B cell (primary cell): ENCODE measurements around the gene IFIT1B.

ENCODE experiments used
- EZH2 ChIP-seq: IDR thresholded peaks from 2 replicates; pipeline ENCODE4 v1.6.1; 2012; ENCODE audit warnings: borderline replicate concordance, low read depth, mild to moderate bottlenecking, moderate library complexity, low read length; ENCODE audit not compliant: insufficient read depth, poor library complexity, severe bottlenecking
- TF ChIP-seq, protein P1 (sequence below): fragments of 200-600 bp; IDR thresholded peaks from one replicate; pipeline ENCODE4 v1.8.0; 2022; ENCODE audit warnings: antibody characterized with exemption, mild to moderate bottlenecking

- TF ChIP-seq, protein P1, sequence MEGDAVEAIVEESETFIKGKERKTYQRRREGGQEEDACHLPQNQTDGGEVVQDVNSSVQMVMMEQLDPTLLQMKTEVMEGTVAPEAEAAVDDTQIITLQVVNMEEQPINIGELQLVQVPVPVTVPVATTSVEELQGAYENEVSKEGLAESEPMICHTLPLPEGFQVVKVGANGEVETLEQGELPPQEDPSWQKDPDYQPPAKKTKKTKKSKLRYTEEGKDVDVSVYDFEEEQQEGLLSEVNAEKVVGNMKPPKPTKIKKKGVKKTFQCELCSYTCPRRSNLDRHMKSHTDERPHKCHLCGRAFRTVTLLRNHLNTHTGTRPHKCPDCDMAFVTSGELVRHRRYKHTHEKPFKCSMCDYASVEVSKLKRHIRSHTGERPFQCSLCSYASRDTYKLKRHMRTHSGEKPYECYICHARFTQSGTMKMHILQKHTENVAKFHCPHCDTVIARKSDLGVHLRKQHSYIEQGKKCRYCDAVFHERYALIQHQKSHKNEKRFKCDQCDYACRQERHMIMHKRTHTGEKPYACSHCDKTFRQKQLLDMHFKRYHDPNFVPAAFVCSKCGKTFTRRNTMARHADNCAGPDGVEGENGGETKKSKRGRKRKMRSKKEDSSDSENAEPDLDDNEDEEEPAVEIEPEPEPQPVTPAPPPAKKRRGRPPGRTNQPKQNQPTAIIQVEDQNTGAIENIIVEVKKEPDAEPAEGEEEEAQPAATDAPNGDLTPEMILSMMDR, result no peak
- TF ChIP-seq EZH2, result no peak
Observed at GRCh38 chr10:89413398-89413912, 35.6 kb downstream of the IFIT1B start.
